HEK293T (cell line): ENCODE measurements around the gene EPHA2.

ENCODE experiments used
- CTCF ChIA-PET: fragments of 350-600 bp; formaldehyde crosslinking; extraction: SDS; loops from one replicate; lab custom pipeline; 2021; ENCODE audit warnings: antibody characterized with exemption, inconsistent platforms; lab: Yijun Ruan, JAX
- POLR2A ChIA-PET: fragments of 350-600 bp; formaldehyde crosslinking; extraction: SDS; loops from one replicate; lab custom pipeline; 2020; ENCODE audit warnings: antibody characterized with exemption, inconsistent platforms; lab: Yijun Ruan, JAX
- DNase-seq: peaks from one replicate; pipeline ENCODE4 v3.0.0; 2012; ENCODE audit warnings: mixed read lengths; ENCODE audit errors: extremely low spot score
- ARNT ChIP-seq: fragments of 450-650 bp; IDR thresholded peaks from 2 replicates; pipeline ENCODE4 v1.6.1; 2017; ENCODE audit warnings: mild to moderate bottlenecking
- BHLHE40 ChIP-seq: fragments of 450-650 bp; IDR thresholded peaks from 2 replicates; pipeline ENCODE4 v1.6.1; 2016; ENCODE audit warnings: mild to moderate bottlenecking, moderate library complexity, borderline replicate concordance
- CTBP1 ChIP-seq: fragments of 450-650 bp; IDR thresholded peaks from 2 replicates; pipeline ENCODE4 v1.6.1; 2016; ENCODE audit warnings: borderline replicate concordance
- ELF4 ChIP-seq: fragments of 450-650 bp; IDR thresholded peaks from 2 replicates; pipeline ENCODE4 v1.6.1; 2017; ENCODE audit warnings: antibody characterized with exemption
- FOXA1 ChIP-seq: fragments of 450-650 bp; IDR thresholded peaks from 2 replicates; pipeline ENCODE4 v1.6.1; 2016; ENCODE audit warnings: mild to moderate bottlenecking
- FOXK2 ChIP-seq: fragments of 450-650 bp; IDR thresholded peaks from 2 replicates; pipeline ENCODE4 v1.6.1; 2016; ENCODE audit warnings: mild to moderate bottlenecking
- FOXM1 ChIP-seq: fragments of 450-650 bp; IDR thresholded peaks from 2 replicates; pipeline ENCODE4 v1.6.1; 2017; ENCODE audit warnings: mild to moderate bottlenecking, borderline replicate concordance
- HDGF ChIP-seq: fragments of 450-650 bp; IDR thresholded peaks from 2 replicates; pipeline ENCODE4 v1.6.1; 2017; ENCODE audit warnings: antibody characterized with exemption, borderline replicate concordance
- L3MBTL2 ChIP-seq: fragments of 450-650 bp; conservative IDR thresholded peaks from 2 replicates; pipeline ENCODE4 v1.6.1; 2016; ENCODE audit warnings: mild to moderate bottlenecking
- LEF1 ChIP-seq: fragments of 450-650 bp; IDR thresholded peaks from 2 replicates; pipeline ENCODE4 v1.6.1; 2017; ENCODE audit warnings: mild to moderate bottlenecking, borderline replicate concordance
- NFRKB ChIP-seq: fragments of 450-650 bp; IDR thresholded peaks from 2 replicates; pipeline ENCODE4 v1.6.1; 2016; ENCODE audit warnings: mild to moderate bottlenecking, moderate library complexity
- PKNOX1 ChIP-seq: fragments of 450-650 bp; IDR thresholded peaks from 2 replicates; pipeline ENCODE4 v1.6.1; 2016
- SP1 ChIP-seq: fragments of 450-650 bp; IDR thresholded peaks from 2 replicates; pipeline ENCODE4 v1.6.1; 2017
- SUZ12 ChIP-seq: fragments of 450-650 bp; IDR thresholded peaks from 2 replicates; pipeline ENCODE4 v1.6.1; 2016; ENCODE audit warnings: mild to moderate bottlenecking
- TARDBP ChIP-seq: fragments of 450-650 bp; IDR thresholded peaks from 2 replicates; pipeline ENCODE4 v1.6.1; 2016
- ZNF384 ChIP-seq: fragments of 450-650 bp; IDR thresholded peaks from 2 replicates; pipeline ENCODE4 v1.6.1; 2016

Gene EPHA2

GRCh38 chr1:16161717-16162116 lies 5.8 kb upstream of the EPHA2 start:
- CTCF ChIA-PET: no interaction called here
- TF ChIP-seq HDGF (no peak), CTBP1 (no peak), L3MBTL2 (no peak), SP1 (no peak), FOXA1 (no peak), FOXK2 (no peak)
- POLR2A ChIA-PET: no interaction called here
- DNase-seq: no peak

GRCh38 chr1:16158993-16159831 lies 3.3 kb upstream of the EPHA2 start:
- DNase-seq: no peak
- POLR2A ChIA-PET: no interaction called here
- CTCF ChIA-PET: no interaction called here

GRCh38 chr1:16158025-16158424 lies 2.2 kb upstream of the EPHA2 start:
- DNase-seq: no peak
- ChIA-PET CTCF (no interaction called here), POLR2A (no interaction called here)
- TF ChIP-seq SUZ12 (no peak), HDGF (no peak), ZNF384 (no peak), L3MBTL2 (no peak), LEF1 (no peak), FOXA1 (no peak), BHLHE40 (no peak), SP1 (no peak), ARNT (no peak), FOXK2 (no peak), CTBP1 (no peak), TARDBP (no peak), NFRKB (no peak), PKNOX1 (no peak), FOXM1 (no peak), ELF4 (no peak)

More at GRCh38 chr1:16158993-16159831, 3.3 kb upstream of the EPHA2 start:
- no peak for TF ChIP-seq BHLHE40
- TF ChIP-seq PKNOX1: peak; percentile 33

DNA sequence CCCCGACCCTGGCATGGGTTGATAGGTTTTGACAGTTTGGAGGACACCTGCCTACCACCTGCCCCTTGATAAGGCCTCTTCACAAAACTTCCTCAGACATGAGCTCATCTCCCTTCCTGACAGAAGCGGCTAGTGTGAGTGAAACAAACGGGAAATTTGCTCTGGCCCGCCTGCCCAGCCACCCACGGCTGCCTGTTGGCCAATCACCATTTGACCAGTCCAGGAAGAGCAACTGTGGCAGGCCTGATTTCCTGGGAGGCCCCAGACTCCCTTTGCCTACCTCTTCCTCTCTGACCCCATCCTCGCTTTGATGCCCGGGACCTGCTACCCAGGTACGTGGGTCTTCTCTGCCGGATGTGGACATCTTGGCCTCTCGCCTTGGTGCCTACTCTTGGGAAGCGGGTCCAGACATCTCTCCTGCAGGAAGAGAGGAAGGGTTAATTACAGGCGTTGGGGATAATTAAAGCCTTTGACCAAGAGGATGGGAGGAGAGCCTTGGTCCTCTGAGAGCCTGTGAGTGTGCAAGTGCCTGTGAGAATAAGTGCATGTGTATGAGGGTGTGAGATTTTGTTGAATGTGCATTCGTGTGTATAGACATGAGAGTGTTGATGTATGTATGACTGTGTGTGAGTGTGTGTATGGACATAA lies 1.1 kb upstream of the EPHA2 start:
- ChIA-PET POLR2A (interaction anchor here (1.7 kb wide), 1 partner anchor 12 kb away, joined by 5 read pairs; no protein-coding TSS in a partner anchor), CTCF (interaction anchor here (0.5 to 1.6 kb wide), 3 partner anchors 11 to 192 kb away, joined by 3 to 11 read pairs (median 3); no protein-coding TSS in a partner anchor)
- no peak for DNase-seq
- TF ChIP-seq PKNOX1 (no peak), SUZ12 (no peak), FOXK2 (no peak), CTBP1 (no peak), L3MBTL2 (no peak), ARNT (no peak), BHLHE40 (no peak), SP1 (no peak), ZNF384 (no peak), ELF4 (no peak), HDGF (no peak), FOXA1 (no peak), FOXM1 (no peak), NFRKB (no peak), LEF1 (no peak), TARDBP (no peak)

DNA sequence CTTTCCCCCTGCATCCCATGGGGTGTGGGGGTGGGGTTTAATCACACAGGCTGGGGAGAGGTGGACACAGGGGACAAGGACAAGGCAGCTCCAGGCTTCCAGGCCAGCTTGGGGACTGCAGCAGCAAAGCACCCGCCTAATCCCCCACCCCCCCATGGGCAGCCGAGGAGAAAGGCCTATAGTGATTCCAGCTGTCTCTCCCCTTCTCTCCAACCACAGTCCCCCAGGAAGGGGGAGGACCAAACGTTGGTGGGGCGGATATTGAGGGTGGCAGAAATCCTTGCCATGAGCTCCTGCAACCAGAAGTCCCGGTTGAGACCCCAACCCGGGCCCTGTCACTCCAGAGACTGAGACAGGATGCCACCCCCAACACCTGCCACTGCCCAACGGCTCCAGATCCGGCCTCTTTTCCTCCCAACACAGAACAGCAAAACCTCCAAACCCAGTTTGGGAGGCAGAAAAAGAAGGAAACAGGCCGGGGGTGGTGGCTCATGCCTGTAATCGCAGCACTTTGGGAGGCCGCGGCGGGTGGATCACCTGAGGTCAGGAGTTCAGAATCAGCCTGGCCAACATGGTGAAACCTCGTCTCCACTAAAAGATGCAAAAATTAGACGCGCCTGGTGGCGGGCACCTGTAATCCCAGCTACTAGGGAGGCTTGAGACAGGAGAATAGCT lies 1.7 kb downstream of the EPHA2 start:
- no peak for DNase-seq
- TF ChIP-seq FOXM1: no peak
- TF ChIP-seq HDGF: no peak
- TF ChIP-seq SP1: no peak
- no peak for TF ChIP-seq ARNT
- TF ChIP-seq PKNOX1: no peak
- no peak for TF ChIP-seq CTBP1
- TF ChIP-seq BHLHE40: no peak
- TF ChIP-seq FOXA1: no peak
- no peak for TF ChIP-seq FOXK2
- TF ChIP-seq ZNF384: no peak
- TF ChIP-seq NFRKB: no peak
- TF ChIP-seq SUZ12: no peak
- TF ChIP-seq ELF4: no peak
- ChIA-PET POLR2A (no interaction called here), CTCF (interaction anchor here (1.1 to 2.0 kb wide), 3 partner anchors 13 to 71 kb away, joined by 3 to 10 read pairs (median 7); no protein-coding TSS in a partner anchor)
